Measurements from ENCODE around the gene RASD2.
A peak's percentile ranks its signal among the peaks of the same experiment; 100 is the strongest.

The RASD2 gene

GRCh38 chr22:35587447-35587870 is 46.8 kb downstream of the RASD2 start:
- DNase-seq = no peak

- DNase-seq = no peak
Measured at GRCh38 chr22:35587896-35588295, 47.3 kb downstream of the RASD2 start.

DNA sequence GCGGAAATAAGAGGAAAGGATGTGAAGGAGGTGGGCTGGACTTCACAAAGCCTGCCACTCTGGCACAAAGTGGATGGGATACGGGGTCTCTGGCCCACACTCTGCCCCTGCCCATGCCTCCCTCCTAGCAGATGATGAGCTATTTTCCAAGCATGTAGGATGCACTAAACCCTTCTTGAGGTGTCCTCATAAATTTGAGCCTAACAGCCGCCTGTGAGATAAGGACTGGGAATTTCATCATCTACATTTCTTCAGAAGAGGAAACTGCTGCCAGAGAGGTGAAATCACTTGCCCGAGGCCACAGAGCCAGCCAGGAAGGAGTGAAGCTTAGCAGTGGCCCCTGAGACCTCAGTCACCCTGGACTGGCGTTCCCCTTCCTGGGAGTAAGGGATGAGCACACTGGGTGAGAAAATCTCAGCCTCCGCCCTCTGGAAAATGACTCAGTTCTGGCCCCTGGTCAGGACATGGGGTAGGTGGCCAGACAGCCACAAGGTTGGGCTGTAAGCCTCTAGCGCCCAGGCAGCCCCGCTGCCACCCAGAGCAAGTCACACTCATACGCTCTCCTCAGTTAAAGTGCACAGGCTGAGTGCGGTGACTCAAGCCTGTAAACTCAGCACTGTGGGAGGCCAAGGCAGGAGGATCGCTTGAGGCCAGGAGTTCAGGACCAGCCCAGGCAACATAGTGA is 48.6 kb downstream of the RASD2 start:
- DNase-seq = peak; percentile 92 to 96

DNA sequence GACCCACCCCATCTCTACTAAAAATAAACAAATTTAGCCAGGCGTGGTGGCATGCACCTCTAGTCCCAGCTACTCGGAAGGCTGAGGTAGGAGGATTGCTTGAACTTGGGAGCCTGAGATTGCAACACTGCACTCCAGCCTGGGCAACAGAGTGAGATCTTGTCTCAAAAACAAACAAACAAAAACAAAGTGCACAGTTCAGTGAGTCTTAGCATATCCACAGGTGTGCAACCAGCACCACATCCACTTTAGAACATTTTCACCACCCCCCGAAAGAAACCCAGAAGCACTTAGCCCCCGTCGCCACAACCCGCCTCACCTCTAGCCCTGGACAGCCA is 49.1 kb downstream of the RASD2 start:
- no peak for DNase-seq

- peak in 1 of 2 donors; percentile 48 for DNase-seq
Measured at GRCh38 chr22:35590634-35591295, 50.1 kb downstream of the RASD2 start.

- no peak for DNase-seq
Measured at GRCh38 chr22:35591714-35592417, 51.2 kb downstream of the RASD2 start.

- no peak for DNase-seq
Measured at GRCh38 chr22:35592418-35592967, 51.9 kb downstream of the RASD2 start.

- no peak for DNase-seq
Measured at GRCh38 chr22:35593071-35593890, 52.6 kb downstream of the RASD2 start.

DNA sequence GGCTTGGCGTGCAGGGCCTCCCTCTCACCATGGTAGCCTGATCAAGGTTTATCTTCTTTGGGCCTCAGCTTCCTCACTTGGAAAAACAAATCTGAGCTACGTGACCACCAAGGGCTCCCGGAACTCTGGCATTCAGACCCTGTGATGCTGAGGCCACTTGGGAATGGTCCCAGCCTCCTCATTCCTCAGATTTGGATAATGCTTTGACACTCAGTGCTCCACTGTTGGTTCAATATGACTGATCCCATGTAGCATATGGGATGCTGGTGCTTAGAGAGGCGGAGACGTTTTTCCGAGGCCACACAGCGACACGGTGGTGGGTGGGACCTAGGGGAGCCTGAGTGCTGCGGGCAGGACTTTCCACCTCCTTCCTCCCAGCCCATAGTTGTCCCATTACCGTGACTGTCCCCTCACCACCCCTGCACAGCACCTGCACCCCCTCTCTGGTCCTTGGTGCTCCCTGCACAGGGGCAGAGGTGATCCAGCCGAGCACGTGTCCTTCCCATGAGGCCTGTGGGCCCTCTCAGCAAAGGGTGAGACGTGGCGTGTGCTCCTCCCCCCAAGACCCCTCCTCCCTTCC is 53.4 kb downstream of the RASD2 start:
- no peak for DNase-seq

DNA sequence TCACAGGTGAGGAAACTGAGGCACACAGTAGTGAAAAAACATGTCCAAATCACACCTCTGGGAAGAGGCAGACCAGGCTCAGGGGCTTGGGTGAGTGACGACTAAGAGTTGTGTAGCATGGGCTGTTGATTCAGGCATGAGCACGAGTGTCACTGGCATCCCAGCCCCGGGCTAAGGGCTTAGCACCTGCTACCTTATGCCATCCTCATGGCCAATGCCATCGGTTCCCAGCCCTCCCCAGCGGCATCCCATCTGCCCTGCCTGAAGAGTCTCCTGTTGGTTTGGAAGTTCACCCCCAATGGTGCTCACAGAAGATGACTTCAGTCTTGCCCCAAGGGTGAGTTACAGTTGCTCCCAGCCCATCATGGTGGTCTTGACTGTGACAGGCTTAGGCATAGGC is 54.1 kb downstream of the RASD2 start:
- no peak for DNase-seq

DNA sequence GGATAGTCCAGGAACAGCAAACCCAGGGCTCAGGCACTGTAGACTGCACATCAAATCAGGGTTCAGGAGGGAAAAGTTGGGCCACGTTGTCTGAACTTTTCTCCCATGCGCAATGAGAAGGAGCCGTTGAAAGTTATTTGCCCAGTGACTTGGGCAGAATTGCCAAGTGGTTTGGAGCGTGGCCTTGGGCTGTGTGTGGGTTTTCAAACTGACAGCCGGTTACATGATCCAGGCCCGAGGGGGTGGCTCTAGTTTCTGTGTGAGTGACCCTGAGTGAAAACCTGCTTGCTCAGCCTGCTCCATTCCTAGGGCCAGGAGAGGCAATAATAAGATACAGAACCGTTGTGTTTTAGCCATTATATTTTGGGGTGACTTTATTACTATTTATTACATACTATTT is 56.2 kb downstream of the RASD2 start:
- no peak for DNase-seq

- DNase-seq = no peak
Measured at GRCh38 chr22:35597692-35598395, 57.2 kb downstream of the RASD2 start.

DNA sequence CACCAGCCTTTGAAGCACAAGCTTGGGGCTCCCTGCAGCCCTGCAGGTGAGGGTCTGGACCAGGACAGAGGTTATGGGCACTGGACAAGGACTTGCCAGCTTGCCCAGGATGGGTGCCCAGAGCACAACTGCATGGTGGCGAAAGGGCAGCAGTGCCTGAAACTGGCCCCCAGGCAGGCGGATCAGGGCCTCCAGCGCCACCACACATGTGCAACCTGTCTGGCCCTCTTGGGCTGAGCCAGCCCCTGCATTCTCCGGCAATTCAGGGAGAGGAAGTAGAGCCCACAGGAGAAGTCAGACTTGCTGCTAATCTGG is 57.7 kb downstream of the RASD2 start:
- peak; percentile 18 to 42 for DNase-seq

DNA sequence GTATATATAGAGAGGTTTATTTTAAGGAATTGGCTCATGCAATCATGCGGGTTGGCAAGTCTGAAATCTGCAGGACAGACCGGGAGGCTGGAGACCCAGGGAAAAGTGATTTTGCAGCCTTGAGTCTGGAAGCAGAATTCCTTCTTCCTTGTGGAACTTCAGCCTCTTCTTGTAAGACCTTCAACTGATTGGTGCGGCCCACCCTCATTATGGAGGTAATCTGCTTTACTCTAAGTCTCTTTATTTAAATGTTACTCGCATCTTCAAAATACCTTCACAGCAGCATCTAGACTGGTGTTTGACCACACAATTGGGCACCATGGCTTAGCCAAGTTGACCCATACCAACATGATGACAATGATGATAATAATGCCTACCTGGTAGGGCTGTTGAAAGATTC is 58.7 kb downstream of the RASD2 start:
- DNase-seq = peak; percentile 17 to 40

DNA sequence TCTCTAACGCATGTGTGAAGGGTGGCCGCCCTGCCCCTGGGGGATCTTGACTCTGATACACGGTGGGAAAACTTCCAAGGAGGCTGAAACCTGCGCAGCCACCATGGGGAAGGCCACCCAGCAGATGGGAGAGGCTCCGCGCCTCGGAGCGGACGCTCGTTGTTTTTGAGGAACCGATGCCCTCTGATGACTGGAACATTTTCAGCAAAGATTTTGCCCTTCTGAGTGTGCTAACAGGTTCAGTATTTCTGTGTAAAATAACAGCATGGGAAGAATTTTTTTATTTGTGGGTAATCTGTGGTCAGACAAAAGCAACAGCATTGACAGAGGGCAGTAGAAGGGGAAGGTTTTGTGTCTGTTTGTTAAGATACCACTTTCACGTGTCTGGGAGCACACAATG is 59.8 kb downstream of the RASD2 start:
- DNase-seq = peak; percentile 60 to 84

DNA sequence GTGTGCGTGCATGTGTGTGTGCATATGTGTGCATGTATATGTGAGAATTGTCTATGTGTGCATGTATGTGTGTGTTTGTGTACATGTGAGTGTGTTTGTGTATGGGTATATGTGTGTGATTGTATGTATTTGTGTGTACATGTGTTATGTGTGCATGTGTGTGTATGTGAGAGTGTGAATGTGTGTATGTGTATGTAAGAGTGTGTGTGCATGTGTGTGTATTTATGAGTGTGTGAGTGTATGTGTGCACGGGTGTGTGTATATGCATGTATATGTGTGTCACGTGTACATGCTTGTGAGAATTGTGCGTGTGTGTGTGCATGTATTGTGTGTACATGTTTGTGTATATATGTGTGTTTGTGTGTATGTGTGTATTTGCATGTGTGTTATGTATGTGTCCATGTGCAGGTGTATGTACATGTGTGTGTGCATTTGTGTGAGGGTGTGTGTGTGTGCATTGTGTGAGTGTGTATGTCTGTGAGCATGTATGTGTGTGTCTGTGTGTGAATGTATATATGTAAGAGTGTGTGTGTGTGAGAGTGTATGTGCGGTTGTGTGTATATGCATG is 60.5 kb downstream of the RASD2 start:
- DNase-seq = no peak

GRCh38 chr22:35601743-35602615 is 61.3 kb downstream of the RASD2 start:
- peak; percentile 96 to 97 for DNase-seq
